HepG2 (cell line): ENCODE results near the gene C5orf15. TPM values are rescaled to one million over a fixed set of nuclear protein-coding genes. Genes with fewer than 3 reads are reported as not detected.
A peak's percentile ranks its signal among the peaks of the same experiment; 100 is the strongest.

ENCODE experiments used
- ATF7 ChIP-seq, 2 experiments: fragments of 450-650 bp in 1 of 2; sonication (generic) in 1 of 2; formaldehyde crosslinking in 1 of 2; IDR thresholded peaks; 2 replicates each; pipeline versions ENCODE4 v1.4.0 to v1.6.1; 2016 to 2020; ENCODE audit warnings: antibody characterized with exemption in 1 of 2, mild to moderate bottlenecking in 1 of 2, missing genetic modification reagents in 1 of 2
- CBX1 ChIP-seq: IDR thresholded peaks from one replicate; pipeline ENCODE4 v1.6.1; 2016; ENCODE audit warnings: antibody characterized with exemption, low read depth
- FOXA3 ChIP-seq: IDR thresholded peaks from 2 replicates; pipeline ENCODE4 v1.6.1; 2016; ENCODE audit warnings: missing genetic modification reagents, missing compliant biosample characterization
- GMEB1 ChIP-seq: sonication (generic); formaldehyde crosslinking; IDR thresholded peaks from 2 replicates; pipeline ENCODE4 v1.5.1; 2020; ENCODE audit warnings: missing genetic modification reagents, mild to moderate bottlenecking, borderline replicate concordance
- HDAC1 ChIP-seq: sonication (generic); formaldehyde crosslinking; IDR thresholded peaks from 2 replicates; pipeline ENCODE4 v1.5.1; 2020; ENCODE audit warnings: mild to moderate bottlenecking, missing genetic modification reagents
- HHEX ChIP-seq: IDR thresholded peaks from 2 replicates; pipeline ENCODE4 v1.6.1; 2016; ENCODE audit warnings: control low read depth
- ISL2 ChIP-seq: sonication (generic); formaldehyde crosslinking; IDR thresholded peaks from 2 replicates; pipeline ENCODE4 v1.5.0; 2020; ENCODE audit warnings: missing genetic modification reagents
- KDM1A ChIP-seq: IDR thresholded peaks from 2 replicates; pipeline ENCODE4 v1.6.1; 2016; ENCODE audit warnings: missing compliant biosample characterization
- KLF15 ChIP-seq: sonication (generic); formaldehyde crosslinking; IDR thresholded peaks from 2 replicates; pipeline ENCODE4 v1.8.1; 2023; ENCODE audit warnings: borderline replicate concordance, mild to moderate bottlenecking, inconsistent platforms, missing genetic modification reagents, mixed read lengths
- NCOA2 ChIP-seq: sonication (generic); formaldehyde crosslinking; IDR thresholded peaks from 2 replicates; pipeline ENCODE4 v1.8.0; 2022; ENCODE audit warnings: inconsistent platforms
- NFKB2 ChIP-seq: sonication (generic); formaldehyde crosslinking; IDR thresholded peaks from 2 replicates; pipeline ENCODE4 v1.4.0; 2020; ENCODE audit warnings: missing genetic modification reagents, borderline replicate concordance
- ONECUT2 ChIP-seq: sonication (generic); formaldehyde crosslinking; IDR thresholded peaks from 2 replicates; pipeline ENCODE4 v1.4.0; 2020; ENCODE audit warnings: missing genetic modification reagents
- PBX3 ChIP-seq: sonication (generic); formaldehyde crosslinking; IDR thresholded peaks from 2 replicates; pipeline ENCODE4 v1.8.1; 2023; ENCODE audit warnings: missing genetic modification reagents, inconsistent platforms, borderline replicate concordance
- RBM22 ChIP-seq: fragments of 200-400 bp; formaldehyde crosslinking; optimal IDR thresholded peaks from 2 replicates; pipeline ENCODE3; 2017; ENCODE audit warnings: mild to moderate bottlenecking, low read length, moderate library complexity
- THRA ChIP-seq: sonication (generic); formaldehyde crosslinking; IDR thresholded peaks from 2 replicates; pipeline ENCODE4 v1.4.0; 2020; ENCODE audit warnings: missing genetic modification reagents, borderline replicate concordance
- ZC3H4 ChIP-seq: sonication (generic); formaldehyde crosslinking; IDR thresholded peaks from 2 replicates; pipeline ENCODE4 v1.4.0; 2020; ENCODE audit warnings: missing genetic modification reagents, borderline replicate concordance
- ZFP36L2 ChIP-seq: sonication (generic); formaldehyde crosslinking; IDR thresholded peaks from 2 replicates; pipeline ENCODE4 v1.4.0; 2020; ENCODE audit warnings: missing genetic modification reagents
- ZNF292 ChIP-seq: sonication (generic); formaldehyde crosslinking; IDR thresholded peaks from 2 replicates; pipeline ENCODE4 v1.8.1; 2022; ENCODE audit warnings: mild to moderate bottlenecking, low read depth, missing genetic modification reagents, borderline replicate concordance
- ZNF335 ChIP-seq: sonication (generic); formaldehyde crosslinking; IDR thresholded peaks from 2 replicates; pipeline ENCODE4 v1.4.0; 2020; ENCODE audit warnings: missing genetic modification reagents
- ZNF570 ChIP-seq: sonication (generic); formaldehyde crosslinking; IDR thresholded peaks from 2 replicates; pipeline ENCODE4 v1.4.0; 2020; ENCODE audit warnings: mild to moderate bottlenecking, missing genetic modification reagents, borderline replicate concordance
- ZNF891 ChIP-seq: sonication (generic); formaldehyde crosslinking; IDR thresholded peaks from 2 replicates; pipeline ENCODE4 v1.5.0; 2020; ENCODE audit warnings: mild to moderate bottlenecking, missing genetic modification reagents
- ZSCAN12 ChIP-seq: sonication (generic); formaldehyde crosslinking; IDR thresholded peaks from 2 replicates; pipeline ENCODE4 v1.9.0; 2021; ENCODE audit warnings: mild to moderate bottlenecking, missing genetic modification reagents
- ZSCAN25 ChIP-seq: sonication (generic); formaldehyde crosslinking; IDR thresholded peaks from 2 replicates; pipeline ENCODE4 v1.8.0; 2022; ENCODE audit warnings: mild to moderate bottlenecking, missing genetic modification reagents
- polyA plus RNA-seq, 8 experiments: library from polyadenylated mRNA; depleted of rRNA in 3 of 8; stranded (reverse) in 7 of 8; unstranded in 1 of 8; fragments of >200 nt; fragmentation: Illumina TruSeq in 4 of 8; extraction: Trizol in 4 of 8; gene quantifications; 2 replicates each; pipeline versions ENCODE4 v1.2.1 to v1.2.3, GENCODE V29; 2011 to 2016; ENCODE audit warnings: low read depth in 4 of 8, missing spikeins in 1 of 8, mixed read lengths in 1 of 8; ENCODE audit not compliant: insufficient read depth in 1 of 8
- total RNA-seq, 5 experiments: library from RNA; depleted of rRNA; stranded (reverse); fragments of >200 nt; fragmentation: Illumina TruSeq; extraction: Trizol; gene quantifications; 2 replicates each; pipeline ENCODE4 v1.2.3, GENCODE V29; 2016; ENCODE audit warnings: low read depth in 1 of 5
- TF ChIP-seq, protein P1 (sequence below): sonication (generic); formaldehyde crosslinking; conservative IDR thresholded peaks from 2 replicates; pipeline ENCODE4 v1.5.0; 2020; ENCODE audit warnings: missing genetic modification reagents
- TF ChIP-seq, protein P2 (sequence below): sonication (generic); formaldehyde crosslinking; IDR thresholded peaks from 2 replicates; pipeline ENCODE4 v1.8.1; 2023; ENCODE audit warnings: mild to moderate bottlenecking, missing genetic modification reagents, borderline replicate concordance

C5orf15 gene
- total and polyA plus RNA-seq, 2 of the 13 experiments (the other 11 are each of a cell fraction or from before 2014, with no cell fraction given): 58.5 to 82.7 TPM

DNA sequence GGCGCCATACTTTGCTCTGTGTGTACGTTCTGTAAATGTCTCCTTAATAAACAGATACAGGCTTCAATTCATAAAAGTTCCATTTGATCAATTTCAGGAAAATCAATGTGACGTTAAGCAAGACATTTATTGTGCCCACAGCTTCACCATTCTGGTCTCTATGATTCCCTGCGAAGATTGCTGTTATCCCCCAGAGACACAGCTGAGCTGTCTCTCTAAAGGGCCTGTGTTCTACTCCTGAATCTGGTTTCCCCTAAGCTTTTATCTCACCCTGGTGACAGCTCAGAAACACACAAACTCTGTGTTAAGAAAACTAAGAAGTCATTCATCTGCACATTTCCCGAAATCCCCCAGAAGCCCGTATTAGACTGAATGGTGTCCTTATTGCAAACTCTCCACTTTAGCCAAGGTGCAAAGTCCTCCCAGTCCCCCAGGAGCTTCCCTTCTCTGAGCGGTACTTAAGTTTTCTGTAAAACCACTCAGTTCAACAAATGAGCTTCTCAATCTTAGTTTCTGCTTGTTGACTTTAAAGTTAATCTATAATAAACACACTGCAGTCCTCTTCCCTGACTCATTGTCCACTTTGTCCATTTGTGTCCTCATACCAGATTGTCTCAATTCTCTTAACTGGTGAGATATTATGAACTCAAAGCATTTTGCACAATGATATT lies 1.4 kb upstream of the C5orf15 start (continued):
- peak; percentile 81 for TF ChIP-seq NCOA2 (CRISPR knock-in tag)
- TF ChIP-seq KDM1A (CRISPR knock-in tag): no peak
- TF ChIP-seq PBX3 (CRISPR knock-in tag): no peak
- TF ChIP-seq NFKB2 (CRISPR knock-in tag): no peak
- peak; percentile 63 for TF ChIP-seq HDAC1 (CRISPR knock-in tag)
- TF ChIP-seq THRA: 0 out of 2 replicates have a peak, but pooled peaks have one; percentile 74
- peak; percentile 18; the same call in 1 of the 2 replicates for TF ChIP-seq GMEB1 (CRISPR knock-in tag)
- TF ChIP-seq, protein P1, sequence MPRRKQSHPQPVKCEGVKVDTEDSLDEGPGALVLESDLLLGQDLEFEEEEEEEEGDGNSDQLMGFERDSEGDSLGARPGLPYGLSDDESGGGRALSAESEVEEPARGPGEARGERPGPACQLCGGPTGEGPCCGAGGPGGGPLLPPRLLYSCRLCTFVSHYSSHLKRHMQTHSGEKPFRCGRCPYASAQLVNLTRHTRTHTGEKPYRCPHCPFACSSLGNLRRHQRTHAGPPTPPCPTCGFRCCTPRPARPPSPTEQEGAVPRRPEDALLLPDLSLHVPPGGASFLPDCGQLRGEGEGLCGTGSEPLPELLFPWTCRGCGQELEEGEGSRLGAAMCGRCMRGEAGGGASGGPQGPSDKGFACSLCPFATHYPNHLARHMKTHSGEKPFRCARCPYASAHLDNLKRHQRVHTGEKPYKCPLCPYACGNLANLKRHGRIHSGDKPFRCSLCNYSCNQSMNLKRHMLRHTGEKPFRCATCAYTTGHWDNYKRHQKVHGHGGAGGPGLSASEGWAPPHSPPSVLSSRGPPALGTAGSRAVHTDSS: no peak
- no peak for TF ChIP-seq ZNF292 (CRISPR knock-in tag)
- TF ChIP-seq, protein P2, sequence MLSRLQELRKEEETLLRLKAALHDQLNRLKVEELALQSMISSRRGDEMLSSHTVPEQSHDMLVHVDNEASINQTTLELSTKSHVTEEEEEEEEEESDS (CRISPR knock-in tag): no peak
- TF ChIP-seq ZNF335 (CRISPR knock-in tag): no peak
- TF ChIP-seq FOXA3 (CRISPR knock-in tag): peak; percentile 92
- no peak for TF ChIP-seq ZNF570
- peak; percentile 36; the same call in 1 of the 2 replicates for TF ChIP-seq ZC3H4 (CRISPR knock-in tag)
- peak; percentile 89 for TF ChIP-seq RBM22
- TF ChIP-seq ZSCAN12 (CRISPR knock-in tag): 0 out of 2 replicates have a peak, but pooled peaks have one; percentile 71
- no peak for TF ChIP-seq ONECUT2 (CRISPR knock-in tag)
- TF ChIP-seq ZFP36L2 (CRISPR knock-in tag): no peak
- peak; percentile 69; the same call in 1 of the 2 replicates for TF ChIP-seq ISL2 (CRISPR knock-in tag)
- no peak for TF ChIP-seq ATF7 (IDR thresholded peaks at IDR 0.05)
- TF ChIP-seq ATF7 (CRISPR knock-in tag; IDR thresholded peaks at IDR 0.05): no peak
- no peak for TF ChIP-seq KLF15
- 0 out of 2 replicates have a peak, but pooled peaks have one; percentile 23 for TF ChIP-seq ZSCAN25
- TF ChIP-seq CBX1: no peak
- TF ChIP-seq HHEX (CRISPR knock-in tag): no peak
- no peak for TF ChIP-seq ZNF891
